Thyroid gland (tissue), 4 donors: ENCODE data around the gene NAALADL2.

Experiments used
- CTCF ChIP-seq, 6 experiments: fragments of 200-600 bp in 3 of 6; fragments of 450-650 bp in 3 of 6; sonication (generic) in 3 of 6; IDR thresholded peaks; one replicate each; pipeline ENCODE4 v1.5.1; 2016 to 2019; ENCODE audit warnings: antibody characterized with exemption in 6 of 6, mild to moderate bottlenecking in 2 of 6, inconsistent platforms in 1 of 6, moderate library complexity in 1 of 6
- POLR2A ChIP-seq, 2 donors: fragments of 450-650 bp; IDR thresholded peaks; one replicate each; pipeline ENCODE4 v1.6.1; 2017; ENCODE audit warnings: antibody characterized with exemption in 2 of 2, mild to moderate bottlenecking in 2 of 2, moderate library complexity in 1 of 2

GRCh38 chr3:174854987-174855386 lies 4.1 kb upstream of the NAALADL2 start:
- TF ChIP-seq CTCF (IDR thresholded peaks at IDR 0.05) = no peak
- TF ChIP-seq POLR2A (IDR thresholded peaks at IDR 0.05) = no peak
